HPDE6-E6E7 (cell line): ENCODE data around the gene SIK2.

ENCODE experiments used
- DNase-seq: peaks from one replicate; pipeline ENCODE4 v3.0.0; 2011; ENCODE audit warnings: missing footprints; ENCODE audit errors: extremely low spot score

Gene SIK2

GRCh38 chr11:111729831-111730311 is 127.6 kb downstream of the SIK2 start:
- DNase-seq: no peak

- no peak for DNase-seq
Observed at GRCh38 chr11:111730871-111731591, 128.8 kb downstream of the SIK2 start.

- no peak for DNase-seq
Observed at GRCh38 chr11:111731821-111732220, 129.6 kb downstream of the SIK2 start.

GRCh38 chr11:111733016-111733415 is 130.8 kb downstream of the SIK2 start:
- no peak for DNase-seq

- DNase-seq: no peak
Observed at GRCh38 chr11:111733611-111734088, 131.4 kb downstream of the SIK2 start.

GRCh38 chr11:111734101-111734953 is 132.1 kb downstream of the SIK2 start:
- no peak for DNase-seq

- DNase-seq: no peak
Observed at GRCh38 chr11:111734954-111735261, 132.7 kb downstream of the SIK2 start.

GRCh38 chr11:111735262-111736116 is 133.2 kb downstream of the SIK2 start:
- peak; percentile 86 for DNase-seq

GRCh38 chr11:111736181-111736590 is 133.9 kb downstream of the SIK2 start:
- no peak for DNase-seq

GRCh38 chr11:111736621-111737443 is 134.6 kb downstream of the SIK2 start:
- DNase-seq: no peak

GRCh38 chr11:111737444-111738210 is 135.4 kb downstream of the SIK2 start:
- no peak for DNase-seq

GRCh38 chr11:111739299-111739698 is 137.1 kb downstream of the SIK2 start:
- no peak for DNase-seq

GRCh38 chr11:111741751-111742150 is 139.5 kb downstream of the SIK2 start:
- DNase-seq: no peak

GRCh38 chr11:111743700-111744099 is 141.5 kb downstream of the SIK2 start:
- DNase-seq: no peak

GRCh38 chr11:111745719-111746504 is 143.7 kb downstream of the SIK2 start:
- no peak for DNase-seq

- DNase-seq: no peak
Observed at GRCh38 chr11:111748035-111748804, 146.0 kb downstream of the SIK2 start.

GRCh38 chr11:111749646-111750045 is 147.4 kb downstream of the SIK2 start:
- DNase-seq: no peak

GRCh38 chr11:111756097-111756496 is 153.8 kb downstream of the SIK2 start:
- no peak for DNase-seq

- no peak for DNase-seq
Observed at GRCh38 chr11:111759376-111759775, 157.1 kb downstream of the SIK2 start.
